Activated CD8-positive, alpha-beta T cell treated with anti-CD3 and anti-CD28 coated beads for 36 hours (primary cell): ENCODE data around the gene MCM10. TPM values are rescaled to one million over a fixed set of nuclear protein-coding genes. Genes with fewer than 3 reads are reported as not detected.

Experiments
- ATAC-seq: fragments of 200-7000 bp; cut with Tn5 transposase; one replicate; pipeline ENCODE4 v1.10.0; 2021; ENCODE audit warnings: mild to moderate bottlenecking, moderate library complexity
- CTCF ChIA-PET: fragments of 350-600 bp; sonication (Branson Sonifier 250); formaldehyde crosslinking; loops from one replicate; lab custom pipeline; 2021; ENCODE audit warnings: antibody characterized with exemption; lab: Charles Lee
- POLR2A ChIA-PET: fragments of 350-600 bp; sonication (Branson Sonifier 250); formaldehyde crosslinking; loops from one replicate; lab custom pipeline; 2021; ENCODE audit warnings: antibody characterized with exemption; lab: Charles Lee
- DNase-seq: peaks from one replicate; pipeline ENCODE4 v3.0.0-alpha.2; 2020
- H3K27ac Mint-ChIP-seq: one replicate; pipeline ENCODE4 v1.8.0; 2021; ENCODE audit warnings: mild to moderate bottlenecking, mixed read lengths
- H3K27me3 Mint-ChIP-seq: one replicate; pipeline ENCODE4 v1.8.0; 2021; ENCODE audit warnings: mixed read lengths
- H3K36me3 Mint-ChIP-seq: one replicate; pipeline ENCODE4 v1.8.0; 2021; ENCODE audit warnings: low read depth, mixed read lengths
- H3K4me1 Mint-ChIP-seq: one replicate; pipeline ENCODE4 v1.8.0; 2021; ENCODE audit warnings: low read depth, mixed read lengths
- H3K4me3 Mint-ChIP-seq: one replicate; pipeline ENCODE4 v1.8.0; 2021; ENCODE audit warnings: mild to moderate bottlenecking, moderate library complexity, mixed read lengths
- H3K9me3 Mint-ChIP-seq: one replicate; pipeline ENCODE4 v1.8.0; 2021; ENCODE audit warnings: mixed read lengths
- intact Hi-C: fragments of 100-400 bp; cut with micrococcal nuclease; formaldehyde crosslinking; loops from one replicate; pipeline ENCODE4 v1.10.0; 2022
- total RNA-seq, 2 experiments: library from RNA; stranded (reverse); gene quantifications; one replicate each; pipeline ENCODE4 v1.2.3, GENCODE V29; 2021
- TF ChIP-seq, protein P1 (sequence below): fragments of 200-600 bp; IDR thresholded peaks from one replicate; pipeline ENCODE4 v1.8.0; 2022; ENCODE audit warnings: antibody characterized with exemption, mild to moderate bottlenecking

The MCM10 gene
- total RNA-seq, 2 experiments from 2014 or later, result 65.4 to 69.0 TPM

DNA sequence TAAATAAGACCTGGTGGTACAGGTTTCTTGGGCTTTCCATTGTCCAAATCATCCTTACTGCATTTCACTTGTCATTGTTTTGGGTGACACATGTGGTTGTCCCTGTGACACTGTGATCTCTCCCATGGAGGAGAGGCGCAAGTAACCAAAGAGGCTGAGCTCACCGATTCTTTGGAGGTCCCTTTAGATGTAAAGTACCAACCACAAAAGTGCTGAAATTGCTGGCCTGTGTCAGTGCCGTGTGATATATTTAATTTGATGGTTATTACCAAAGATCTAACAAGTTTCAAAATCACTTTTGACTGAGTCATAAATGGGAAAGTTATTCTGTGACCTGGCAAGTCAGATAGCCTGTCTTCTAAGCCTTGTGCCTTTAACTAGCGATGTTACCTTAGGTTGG, 19.4 kb downstream of the MCM10 start:
- H3K4me3 Mint-ChIP-seq, result no peak overlapping the region
- H3K4me1 Mint-ChIP-seq, result peaks cover 4% of the 10 kb centered on the region
- DNase-seq (no peak), ATAC-seq (peak; percentile 55)
- H3K36me3 Mint-ChIP-seq, result peaks cover 84% of the 10 kb centered on the region
- intact Hi-C loops, result no loop called here
- POLR2A ChIA-PET, result no interaction called here
- H3K27ac Mint-ChIP-seq, result no peak overlapping the region
- no peaks in the 10 kb centered on the region for H3K27me3 Mint-ChIP-seq
- TF ChIP-seq, protein P1, sequence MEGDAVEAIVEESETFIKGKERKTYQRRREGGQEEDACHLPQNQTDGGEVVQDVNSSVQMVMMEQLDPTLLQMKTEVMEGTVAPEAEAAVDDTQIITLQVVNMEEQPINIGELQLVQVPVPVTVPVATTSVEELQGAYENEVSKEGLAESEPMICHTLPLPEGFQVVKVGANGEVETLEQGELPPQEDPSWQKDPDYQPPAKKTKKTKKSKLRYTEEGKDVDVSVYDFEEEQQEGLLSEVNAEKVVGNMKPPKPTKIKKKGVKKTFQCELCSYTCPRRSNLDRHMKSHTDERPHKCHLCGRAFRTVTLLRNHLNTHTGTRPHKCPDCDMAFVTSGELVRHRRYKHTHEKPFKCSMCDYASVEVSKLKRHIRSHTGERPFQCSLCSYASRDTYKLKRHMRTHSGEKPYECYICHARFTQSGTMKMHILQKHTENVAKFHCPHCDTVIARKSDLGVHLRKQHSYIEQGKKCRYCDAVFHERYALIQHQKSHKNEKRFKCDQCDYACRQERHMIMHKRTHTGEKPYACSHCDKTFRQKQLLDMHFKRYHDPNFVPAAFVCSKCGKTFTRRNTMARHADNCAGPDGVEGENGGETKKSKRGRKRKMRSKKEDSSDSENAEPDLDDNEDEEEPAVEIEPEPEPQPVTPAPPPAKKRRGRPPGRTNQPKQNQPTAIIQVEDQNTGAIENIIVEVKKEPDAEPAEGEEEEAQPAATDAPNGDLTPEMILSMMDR, result no peak
- no peaks in the 10 kb centered on the region for H3K9me3 Mint-ChIP-seq
- CTCF ChIA-PET, result interaction anchor here (1.4 to 1.6 kb wide), 2 partner anchors 10 to 14 kb away, joined by 3 read pairs; no protein-coding TSS in a partner anchor

DNA sequence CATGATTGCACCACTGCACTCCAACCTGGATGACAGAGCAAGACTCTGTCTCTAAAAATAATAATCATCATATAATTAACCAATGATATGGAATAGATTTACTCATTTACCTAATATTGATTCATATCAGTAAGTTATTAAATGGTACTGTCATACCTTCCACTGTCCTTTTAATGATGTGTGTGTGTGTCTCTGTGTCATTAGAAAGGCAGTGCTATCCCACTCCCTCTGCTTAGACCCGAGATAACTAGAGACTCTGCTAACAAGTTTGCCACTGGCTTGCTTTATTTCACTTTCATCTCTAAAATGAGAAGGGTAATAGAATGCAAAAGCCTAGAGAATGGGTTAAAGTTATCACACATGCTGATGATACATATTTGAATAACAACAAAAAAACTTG, 21.1 kb downstream of the MCM10 start:
- POLR2A ChIA-PET, result no interaction called here

DNA sequence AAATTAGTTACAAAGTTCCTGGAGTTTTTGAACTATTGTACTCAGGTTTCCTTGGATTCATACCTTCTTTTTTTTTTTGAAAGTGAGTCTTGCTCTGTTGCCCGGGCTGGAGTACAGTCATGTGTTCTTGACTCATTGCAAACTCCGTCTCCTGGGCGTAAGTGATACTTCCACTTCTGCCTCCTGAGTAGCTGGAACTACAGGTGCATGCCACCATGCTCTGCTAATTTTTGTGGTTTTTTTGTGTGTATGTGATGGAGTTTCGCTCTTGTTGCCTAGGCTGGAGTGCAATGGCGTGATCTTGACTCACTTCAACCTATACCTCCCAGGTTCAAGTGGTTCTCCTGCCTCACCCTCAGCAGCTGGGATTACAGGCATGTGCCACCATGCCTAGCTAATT, 22.3 kb downstream of the MCM10 start:
- ChIA-PET POLR2A (interaction anchor here (0.5 to 1.4 kb wide), 2 partner anchors 15 to 21 kb away, joined by 3 to 4 read pairs; no protein-coding TSS in a partner anchor), CTCF (interaction anchor here (1.4 kb wide), 1 partner anchor 23 kb away, joined by 3 read pairs; no protein-coding TSS in a partner anchor)
- Mint-ChIP-seq H3K27ac (no peak overlapping the region), H3K9me3 (no peaks in the 10 kb centered on the region), H3K36me3 (peaks cover 81% of the 10 kb centered on the region), H3K27me3 (no peaks in the 10 kb centered on the region), H3K4me1 (peaks cover 4% of the 10 kb centered on the region), H3K4me3 (no peak overlapping the region)
- TF ChIP-seq, protein P1, result no peak
- no peak for DNase-seq
- intact Hi-C loops, result no loop called here
- no peak for ATAC-seq

More for the DNA sequence above, 21.1 kb downstream of the MCM10 start:
- Mint-ChIP-seq H3K4me3 (no peak overlapping the region), H3K36me3 (peaks cover 87% of the 10 kb centered on the region), H3K9me3 (no peaks in the 10 kb centered on the region), H3K27ac (no peak overlapping the region), H3K27me3 (no peaks in the 10 kb centered on the region), H3K4me1 (peaks cover 4% of the 10 kb centered on the region)
- intact Hi-C loops, result no loop called here
- DNase-seq (no peak), ATAC-seq (no peak)
- TF ChIP-seq, protein P1, result no peak
- CTCF ChIA-PET, result no interaction called here

DNA sequence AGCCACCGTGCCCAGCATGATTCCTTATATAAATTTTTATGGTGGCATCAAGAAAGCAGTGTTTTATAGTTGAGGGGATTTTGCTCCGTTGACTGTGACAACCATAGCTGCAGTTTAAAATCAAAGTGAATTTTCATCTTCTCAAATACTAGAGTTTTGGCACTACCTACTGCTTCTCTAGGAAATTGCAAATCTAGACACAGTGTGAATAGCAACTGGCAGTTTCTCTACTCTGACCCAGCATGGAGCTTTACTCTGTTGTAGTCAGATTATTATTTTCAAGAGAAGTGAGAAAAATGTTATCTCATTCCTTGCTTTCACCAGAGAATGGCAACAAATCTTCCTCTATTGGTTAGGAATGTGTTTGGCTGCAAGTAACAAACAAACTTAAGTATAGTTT, 22.9 kb downstream of the MCM10 start:
- H3K4me1 Mint-ChIP-seq, result peaks cover 4% of the 10 kb centered on the region
- intact Hi-C loops, result no loop called here

More for the DNA sequence above, 22.9 kb downstream of the MCM10 start:
- Mint-ChIP-seq H3K27me3 (no peaks in the 10 kb centered on the region), H3K27ac (no peak overlapping the region), H3K36me3 (peaks cover 80% of the 10 kb centered on the region), H3K4me3 (no peak overlapping the region), H3K9me3 (no peaks in the 10 kb centered on the region)
- no peak for ATAC-seq
- ChIA-PET POLR2A (interaction anchor here (1.4 kb wide), 1 partner anchor 22 kb away, joined by 4 read pairs; no protein-coding TSS in a partner anchor), CTCF (interaction anchor here (1.4 kb wide), 1 partner anchor 24 kb away, joined by 3 read pairs; no protein-coding TSS in a partner anchor)
- TF ChIP-seq, protein P1, result no peak
- DNase-seq, result no peak
